BJ (cell line): Measurements from ENCODE around the gene ZMIZ2. TPM values are rescaled to one million over a fixed set of nuclear protein-coding genes. Genes with fewer than 3 reads are reported as not detected.
"Not testable (repeated sequence)": the region's sequence is repeated elsewhere in the genome, so short reads cannot be mapped to it uniquely, and the experiment has no call there.

ENCODE experiments used
- CTCF ChIA-PET: fragments of 350-600 bp; formaldehyde crosslinking; extraction: SDS; loops from one replicate; lab custom pipeline; 2021; ENCODE audit warnings: antibody characterized with exemption, inconsistent platforms; lab: Yijun Ruan, JAX
- POLR2A ChIA-PET: fragments of 300-600 bp; sonication (Branson Sonifier 250); formaldehyde crosslinking; extraction: SDS; loops from one replicate; lab custom pipeline; 2021; ENCODE audit warnings: antibody characterized with exemption; lab: Charles Lee
- DNase-seq: peaks from one replicate; pipeline ENCODE4 v3.0.0-alpha.2; 2011; ENCODE audit warnings: low read depth
- H3K27me3 ChIP-seq: 2 replicates; pipeline ENCODE4 v1.6.0; 2011; ENCODE audit warnings: low read length; ENCODE audit not compliant: control insufficient read depth, insufficient read depth
- H3K36me3 ChIP-seq: 2 replicates; pipeline ENCODE4 v1.5.1; 2011; ENCODE audit warnings: low read length; ENCODE audit not compliant: control insufficient read depth, insufficient read depth
- H3K4me3 ChIP-seq: 2 replicates; pipeline ENCODE4 v1.5.1; 2011; ENCODE audit warnings: low read depth, mild to moderate bottlenecking, control low read depth, low read length
- CTCF ChIP-seq: IDR thresholded peaks from 2 replicates; pipeline ENCODE4 v1.5.1; 2011; ENCODE audit warnings: low read depth, mild to moderate bottlenecking, control low read depth, inconsistent platforms, low read length, moderate library complexity; ENCODE audit not compliant: insufficient read depth
- polyA plus RNA-seq: library from polyadenylated mRNA; depleted of rRNA; stranded (reverse); fragments of >200 nt; gene quantifications from 2 replicates; pipeline ENCODE4 v1.2.3, GENCODE V29; 2011

The ZMIZ2 gene
- polyA plus RNA-seq, 1 experiment = 7.4 TPM

- no peak for DNase-seq
- H3K27me3 ChIP-seq = no peaks in the 10 kb centered on the region
- ChIA-PET CTCF (interaction anchor here (0.9 kb wide), 1 partner anchor 121 kb away, joined by 3 read pairs; no protein-coding TSS in a partner anchor), POLR2A (no interaction called here)
- no peak overlapping the region for H3K4me3 ChIP-seq
- no peaks in the 10 kb centered on the region for H3K36me3 ChIP-seq
- no peak for TF ChIP-seq CTCF
Observed at GRCh38 chr7:44729949-44730590, 18.6 kb upstream of the ZMIZ2 start.

- POLR2A ChIA-PET, H3K27me3 ChIP-seq, CTCF ChIA-PET, H3K36me3 ChIP-seq, H3K4me3 ChIP-seq, DNase-seq: not testable (repeated sequence)
Observed at GRCh38 chr7:44732971-44733370, 15.7 kb upstream of the ZMIZ2 start.

- no peak for DNase-seq
- Histone ChIP-seq H3K36me3 (no peaks in the 10 kb centered on the region), H3K4me3 (no peak overlapping the region), H3K27me3 (no peaks in the 10 kb centered on the region)
- no peak for TF ChIP-seq CTCF
- ChIA-PET CTCF (interaction anchor here (0.7 kb wide), 1 partner anchor 280 kb away, joined by 3 read pairs; no protein-coding TSS in a partner anchor), POLR2A (interaction anchor here (0.6 kb wide), 1 partner anchor 36 kb away, joined by 5 read pairs; no protein-coding TSS in a partner anchor)
Observed at GRCh38 chr7:44733708-44734481, 14.8 kb upstream of the ZMIZ2 start.

- Histone ChIP-seq H3K36me3 (no peaks in the 10 kb centered on the region), H3K27me3 (no peaks in the 10 kb centered on the region), H3K4me3 (no peak overlapping the region)
- peak; percentile 93 for DNase-seq
- ChIA-PET POLR2A (no interaction called here), CTCF (interaction anchor here (0.6 to 1.5 kb wide), 4 partner anchors 12 to 102 kb away, joined by 3 to 4 read pairs (median 3); no protein-coding TSS in a partner anchor)
- no peak for TF ChIP-seq CTCF
Observed at GRCh38 chr7:44735403-44736165, 13.1 kb upstream of the ZMIZ2 start.

GRCh38 chr7:44736896-44737295, 11.8 kb upstream of the ZMIZ2 start:
- POLR2A ChIA-PET = no interaction called here
- no peaks in the 10 kb centered on the region for H3K27me3 ChIP-seq
- H3K36me3 ChIP-seq = no peaks in the 10 kb centered on the region
- CTCF ChIA-PET = no interaction called here
- no peak for TF ChIP-seq CTCF
- H3K4me3 ChIP-seq = no peak overlapping the region
- DNase-seq = no peak
